CD4-positive, alpha-beta T cell treated with Interleukin-21 for 1 hour (primary cell): ENCODE results near the gene MARCHF6.
"Not testable (repeated sequence)": the region's sequence is repeated elsewhere in the genome, so short reads cannot be mapped to it uniquely, and the experiment has no call there.

Experiments used
- DNase-seq: peaks from one replicate; pipeline ENCODE4 v3.0.0-alpha.2; 2020

Gene MARCHF6

GRCh38 chr5:10353241-10354047 lies at the start of gene MARCHF6:
MARCHF6 (plus strand) TSS chr5:10353695; CDS start chr5:10353899, 204 bp downstream.
- peak; percentile 95 for DNase-seq

- no peak for DNase-seq
Measured at GRCh38 chr5:10303699-10304170, 49.8 kb upstream of the MARCHF6 start.

GRCh38 chr5:10304932-10305331 lies 48.6 kb upstream of the MARCHF6 start:
- DNase-seq, result no peak

GRCh38 chr5:10306114-10306513 lies 47.4 kb upstream of the MARCHF6 start:
- DNase-seq, result no peak

GRCh38 chr5:10306806-10307205 lies 46.7 kb upstream of the MARCHF6 start:
- DNase-seq, result no peak

- no peak for DNase-seq
Measured at GRCh38 chr5:10307206-10308148, 46.0 kb upstream of the MARCHF6 start, which contains the start of gene CMBL. CMBL (minus strand) TSS chr5:10307902; CDS start chr5:10290762, 17,140 bp downstream.

GRCh38 chr5:10308844-10309243 lies 44.7 kb upstream of the MARCHF6 start:
- DNase-seq, result no peak

- DNase-seq, result no peak
Measured at GRCh38 chr5:10310066-10310779, 43.3 kb upstream of the MARCHF6 start.

- not testable (repeated sequence) for DNase-seq
Measured at GRCh38 chr5:10310835-10311570, 42.5 kb upstream of the MARCHF6 start.

GRCh38 chr5:10311595-10312425 lies 41.7 kb upstream of the MARCHF6 start:
- no peak for DNase-seq

GRCh38 chr5:10315201-10315600 lies 38.3 kb upstream of the MARCHF6 start:
- no peak for DNase-seq

- no peak for DNase-seq
Measured at GRCh38 chr5:10315824-10316509, 37.5 kb upstream of the MARCHF6 start.

- no peak for DNase-seq
Measured at GRCh38 chr5:10317825-10318682, 35.4 kb upstream of the MARCHF6 start.

GRCh38 chr5:10319202-10319851 lies 34.2 kb upstream of the MARCHF6 start:
- DNase-seq, result no peak

GRCh38 chr5:10320793-10321192 lies 32.7 kb upstream of the MARCHF6 start:
- no peak for DNase-seq

GRCh38 chr5:10321882-10322281 lies 31.6 kb upstream of the MARCHF6 start:
- DNase-seq, result no peak

- no peak for DNase-seq
Measured at GRCh38 chr5:10323588-10324488, 29.7 kb upstream of the MARCHF6 start.
